Brain pericyte (primary cell): ENCODE results near the gene COL21A1.
"Not testable (repeated sequence)": the region's sequence is repeated elsewhere in the genome, so short reads cannot be mapped to it uniquely, and the experiment has no call there.

Experiments
- DNase-seq: peaks from one replicate; pipeline ENCODE4 v3.0.0-alpha.2; 2012; ENCODE audit warnings: low read depth, low spot score

The COL21A1 gene

GRCh38 chr6:56246881-56247653 is at the start of gene COL21A1:
Gene COL21A1, minus strand, starts transcription at chr6:56247580. Its CDS starts 64,962 bp downstream, at chr6:56182618.
- no peak for DNase-seq

GRCh38 chr6:56293781-56294180 is 46.4 kb upstream of the COL21A1 start:
- no peak for DNase-seq

GRCh38 chr6:56292505-56293181 is 45.3 kb upstream of the COL21A1 start:
- DNase-seq = peak; percentile 60

- DNase-seq = no peak
These were observed 44.0 kb upstream of the COL21A1 start for GRCh38 chr6:56291302-56291917.

- DNase-seq = no peak
These were observed 42.3 kb upstream of the COL21A1 start for GRCh38 chr6:56289721-56290120.

- no peak for DNase-seq
These were observed 41.0 kb upstream of the COL21A1 start for GRCh38 chr6:56288347-56288746.

- no peak for DNase-seq
These were observed 35.0 kb upstream of the COL21A1 start for GRCh38 chr6:56282391-56282790.

- DNase-seq = no peak
These were observed 32.7 kb upstream of the COL21A1 start for GRCh38 chr6:56280126-56280525.

- no peak for DNase-seq
These were observed 32.1 kb upstream of the COL21A1 start for GRCh38 chr6:56279331-56280080.

- DNase-seq = peak; percentile 30
These were observed 30.8 kb upstream of the COL21A1 start for GRCh38 chr6:56278171-56278591.

GRCh38 chr6:56270812-56271441 is 23.5 kb upstream of the COL21A1 start:
- DNase-seq = no peak

- DNase-seq = no peak
These were observed 20.9 kb upstream of the COL21A1 start for GRCh38 chr6:56268266-56268665.

GRCh38 chr6:56266011-56266410 is 18.6 kb upstream of the COL21A1 start:
- DNase-seq = no peak

GRCh38 chr6:56263596-56264315 is 16.4 kb upstream of the COL21A1 start:
- no peak for DNase-seq

- not testable (repeated sequence) for DNase-seq
These were observed 13.2 kb upstream of the COL21A1 start for GRCh38 chr6:56260593-56260992.

GRCh38 chr6:56259234-56260077 is 12.1 kb upstream of the COL21A1 start:
- no peak for DNase-seq

GRCh38 chr6:56255349-56255748 is 8.0 kb upstream of the COL21A1 start:
- DNase-seq = no peak

GRCh38 chr6:56250266-56250665 is 2.9 kb upstream of the COL21A1 start:
- DNase-seq = no peak

- DNase-seq = no peak
These were observed 308 bp upstream of the COL21A1 start for GRCh38 chr6:56247654-56248122.

- DNase-seq = no peak
These were observed 869 bp downstream of the COL21A1 start for GRCh38 chr6:56246541-56246880.
